ENCODE measurements around the gene SAFB2.

The SAFB2 gene
- 77.3 to 233 (median 169) reads per million in 9 experiments for total RNA-seq

- Mint-ChIP-seq H3K27me3 (no peaks in the 10 kb centered on the region), H3K4me3 (peak within 1 kb of the TSS; percentile 100), H3K4me1 (ENCODE audit: low read depth in 2 of 2) (peaks cover 57 to 63% of the 10 kb centered on the region in 2 donors), H3K36me3 (ENCODE audit: insufficient read depth) (peaks cover 81% of the 10 kb centered on the region), H3K9me3 (no peaks in the 10 kb centered on the region), H3K27ac (peak within 1 kb of the TSS; percentile 100)
- peak; percentile 98 to 99 (median 99) for DNase-seq
- ATAC-seq (replicated peaks), result peak; percentile 81
Measured at GRCh38 chr19:5622465-5623396, at the start of gene SAFB2, which contains the start of gene SAFB. Gene SAFB2, minus strand, starts transcription at chr19:5622776. Its CDS starts 61 bp downstream, at chr19:5622715. Gene SAFB, plus strand, starts transcription at chr19:5623083. Its CDS starts 123 bp downstream, at chr19:5623206.

GRCh38 chr19:5671600-5671999, 49.0 kb upstream of the SAFB2 start:
- H3K27me3 Mint-ChIP-seq, result no peaks in the 10 kb centered on the region
- peak overlapping the region in 1 of 2 donors; percentile 75 for H3K27ac Mint-ChIP-seq
- H3K9me3 Mint-ChIP-seq, result no peaks in the 10 kb centered on the region
- H3K36me3 Mint-ChIP-seq (ENCODE audit: insufficient read depth), result peaks cover 36% of the 10 kb centered on the region
- ATAC-seq (replicated peaks) (no peak), DNase-seq (no peak)
- no peaks in the 10 kb centered on the region for H3K4me1 Mint-ChIP-seq (ENCODE audit: low read depth in 2 of 2)
- H3K4me3 Mint-ChIP-seq, result no peak overlapping the region

- Mint-ChIP-seq H3K4me3 (no peak overlapping the region), H3K27ac (peak overlapping the region; percentile 32 to 54), H3K27me3 (no peaks in the 10 kb centered on the region), H3K36me3 (ENCODE audit: insufficient read depth) (peaks cover 58% of the 10 kb centered on the region), H3K9me3 (no peaks in the 10 kb centered on the region), H3K4me1 (ENCODE audit: low read depth in 2 of 2) (no peaks in the 10 kb centered on the region)
- ATAC-seq (replicated peaks) (no peak), DNase-seq (no peak)
Measured at GRCh38 chr19:5669212-5669611, 46.6 kb upstream of the SAFB2 start.

GRCh38 chr19:5667751-5668271, 45.2 kb upstream of the SAFB2 start:
- Mint-ChIP-seq H3K27ac (peak overlapping the region; percentile 54 to 62), H3K4me1 (ENCODE audit: low read depth in 2 of 2) (no peaks in the 10 kb centered on the region), H3K36me3 (ENCODE audit: insufficient read depth) (peaks cover 72% of the 10 kb centered on the region), H3K4me3 (no peak overlapping the region), H3K9me3 (no peaks in the 10 kb centered on the region), H3K27me3 (no peaks in the 10 kb centered on the region)
- no peak for DNase-seq
- ATAC-seq (replicated peaks), result peak; percentile 17

GRCh38 chr19:5666921-5667610, 44.5 kb upstream of the SAFB2 start:
- Mint-ChIP-seq H3K4me1 (ENCODE audit: low read depth in 2 of 2) (no peaks in the 10 kb centered on the region), H3K4me3 (no peak overlapping the region), H3K9me3 (no peaks in the 10 kb centered on the region), H3K27ac (peak overlapping the region in 1 of 2 donors; percentile 62), H3K27me3 (no peaks in the 10 kb centered on the region), H3K36me3 (ENCODE audit: insufficient read depth) (peaks cover 79% of the 10 kb centered on the region)
- ATAC-seq (replicated peaks), result no peak
- no peak for DNase-seq

- no peak for DNase-seq
- no peak for ATAC-seq (replicated peaks)
- no peaks in the 10 kb centered on the region for H3K9me3 Mint-ChIP-seq
- no peaks in the 10 kb centered on the region for H3K27me3 Mint-ChIP-seq
- H3K4me1 Mint-ChIP-seq (ENCODE audit: low read depth in 2 of 2), result no peaks in the 10 kb centered on the region
- H3K27ac Mint-ChIP-seq, result peak overlapping the region in 1 of 2 donors; percentile 53
- H3K4me3 Mint-ChIP-seq, result no peak overlapping the region
- H3K36me3 Mint-ChIP-seq (ENCODE audit: insufficient read depth), result peaks cover 91% of the 10 kb centered on the region
Measured at GRCh38 chr19:5665781-5666513, 43.4 kb upstream of the SAFB2 start.

GRCh38 chr19:5664515-5664914, 41.9 kb upstream of the SAFB2 start:
- peak overlapping the region in 1 of 2 donors; percentile 12 for H3K27ac Mint-ChIP-seq
- H3K27me3 Mint-ChIP-seq, result no peaks in the 10 kb centered on the region
- H3K36me3 Mint-ChIP-seq (ENCODE audit: insufficient read depth), result peaks cover 94% of the 10 kb centered on the region
- no peaks in the 10 kb centered on the region for H3K9me3 Mint-ChIP-seq
- no peak overlapping the region for H3K4me3 Mint-ChIP-seq
- ATAC-seq (replicated peaks), result no peak
- DNase-seq, result no peak
- H3K4me1 Mint-ChIP-seq (ENCODE audit: low read depth in 2 of 2), result no peaks in the 10 kb centered on the region

GRCh38 chr19:5663904-5664303, 41.3 kb upstream of the SAFB2 start:
- DNase-seq (no peak), ATAC-seq (replicated peaks) (no peak)
- Mint-ChIP-seq H3K27me3 (no peaks in the 10 kb centered on the region), H3K36me3 (ENCODE audit: insufficient read depth) (peaks cover 93% of the 10 kb centered on the region), H3K27ac (no peak overlapping the region), H3K4me1 (ENCODE audit: low read depth in 2 of 2) (no peaks in the 10 kb centered on the region), H3K4me3 (no peak overlapping the region), H3K9me3 (no peaks in the 10 kb centered on the region)

GRCh38 chr19:5661483-5661882, 38.9 kb upstream of the SAFB2 start:
- Mint-ChIP-seq H3K4me3 (no peak overlapping the region), H3K36me3 (ENCODE audit: insufficient read depth) (peaks cover 95% of the 10 kb centered on the region), H3K9me3 (no peaks in the 10 kb centered on the region), H3K27ac (peak overlapping the region in 1 of 2 donors; percentile 55), H3K4me1 (ENCODE audit: low read depth in 2 of 2) (no peaks in the 10 kb centered on the region), H3K27me3 (no peaks in the 10 kb centered on the region)
- ATAC-seq (replicated peaks) (no peak), DNase-seq (no peak)

- ATAC-seq (replicated peaks), result no peak
- DNase-seq, result no peak
- Mint-ChIP-seq H3K36me3 (ENCODE audit: insufficient read depth) (peaks cover 96% of the 10 kb centered on the region), H3K27ac (peak overlapping the region in 1 of 2 donors; percentile 49), H3K9me3 (no peaks in the 10 kb centered on the region), H3K4me3 (no peak overlapping the region), H3K27me3 (no peaks in the 10 kb centered on the region), H3K4me1 (ENCODE audit: low read depth in 2 of 2) (peaks cover 0 to 2% of the 10 kb centered on the region in 2 donors)
Measured at GRCh38 chr19:5655412-5655811, 32.8 kb upstream of the SAFB2 start.

GRCh38 chr19:5654931-5655330, 32.4 kb upstream of the SAFB2 start:
- H3K36me3 Mint-ChIP-seq (ENCODE audit: insufficient read depth), result peaks cover 96% of the 10 kb centered on the region
- ATAC-seq (replicated peaks) (no peak), DNase-seq (no peak)
- no peaks in the 10 kb centered on the region for H3K9me3 Mint-ChIP-seq
- peak overlapping the region in 1 of 2 donors; percentile 49 for H3K27ac Mint-ChIP-seq
- no peaks in the 10 kb centered on the region for H3K27me3 Mint-ChIP-seq
- no peak overlapping the region for H3K4me3 Mint-ChIP-seq
- H3K4me1 Mint-ChIP-seq (ENCODE audit: low read depth in 2 of 2), result peaks cover 0 to 3% of the 10 kb centered on the region in 2 donors

GRCh38 chr19:5652261-5652660, 29.7 kb upstream of the SAFB2 start:
- ATAC-seq (replicated peaks) (no peak), DNase-seq (no peak)
- Mint-ChIP-seq H3K4me1 (ENCODE audit: low read depth in 2 of 2) (peaks cover 0 to 3% of the 10 kb centered on the region in 2 donors), H3K4me3 (no peak overlapping the region), H3K27me3 (no peaks in the 10 kb centered on the region), H3K9me3 (no peaks in the 10 kb centered on the region), H3K27ac (peak overlapping the region in 1 of 2 donors; percentile 62), H3K36me3 (ENCODE audit: insufficient read depth) (peaks cover 92% of the 10 kb centered on the region)

GRCh38 chr19:5651361-5651760, 28.8 kb upstream of the SAFB2 start:
- no peak overlapping the region for H3K4me3 Mint-ChIP-seq
- ATAC-seq (replicated peaks) (no peak), DNase-seq (no peak)
- peaks cover 92% of the 10 kb centered on the region for H3K36me3 Mint-ChIP-seq (ENCODE audit: insufficient read depth)
- H3K4me1 Mint-ChIP-seq (ENCODE audit: low read depth in 2 of 2), result peaks cover 0 to 8% of the 10 kb centered on the region in 2 donors
- peak overlapping the region in 1 of 2 donors; percentile 62 for H3K27ac Mint-ChIP-seq
- no peaks in the 10 kb centered on the region for H3K27me3 Mint-ChIP-seq
- no peaks in the 10 kb centered on the region for H3K9me3 Mint-ChIP-seq
